ENCODE measurements around the gene LGALS12. TPM values are rescaled to one million over a fixed set of nuclear protein-coding genes. Genes with fewer than 3 reads are reported as not detected.

LGALS12 gene, protein sequence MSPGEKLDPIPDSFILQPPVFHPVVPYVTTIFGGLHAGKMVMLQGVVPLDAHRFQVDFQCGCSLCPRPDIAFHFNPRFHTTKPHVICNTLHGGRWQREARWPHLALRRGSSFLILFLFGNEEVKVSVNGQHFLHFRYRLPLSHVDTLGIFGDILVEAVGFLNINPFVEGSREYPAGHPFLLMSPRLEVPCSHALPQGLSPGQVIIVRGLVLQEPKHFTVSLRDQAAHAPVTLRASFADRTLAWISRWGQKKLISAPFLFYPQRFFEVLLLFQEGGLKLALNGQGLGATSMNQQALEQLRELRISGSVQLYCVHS
- total RNA-seq (1 to 10 TPM in 3 of 9 donors, under 1 TPM in 5, not detected in 1; 0.11 to 3.0 (median 0.38) TPM), polyA plus RNA-seq (10 to 100 TPM in 1 of 3 donors, under 1 TPM in 2; 0.11 to 15.5 (median 0.64) TPM)
- long read RNA-seq, donor 1 = 0 reads
- long read RNA-seq, donor 2 = 0 reads
- long read RNA-seq, donor 3 = 0 reads
- long read RNA-seq, donor 4 = 0 reads
- long read RNA-seq, donor 5 = 0 reads
- long read RNA-seq, donor 6, partial matches to known transcripts = 0 of 1 reads
- long read RNA-seq, donor 6, other reads (novel, unspliced or antisense) = 1 of 1 reads
- long read RNA-seq, donor 7 = 0 reads
- long read RNA-seq, donor 8, partial matches to known transcripts = 0 of 1 reads
- long read RNA-seq, donor 8, other reads (novel, unspliced or antisense) = 0 of 1 reads
- long read RNA-seq, donor 9 = 0 reads
- long read RNA-seq, donor 10 = 0 reads

DNA sequence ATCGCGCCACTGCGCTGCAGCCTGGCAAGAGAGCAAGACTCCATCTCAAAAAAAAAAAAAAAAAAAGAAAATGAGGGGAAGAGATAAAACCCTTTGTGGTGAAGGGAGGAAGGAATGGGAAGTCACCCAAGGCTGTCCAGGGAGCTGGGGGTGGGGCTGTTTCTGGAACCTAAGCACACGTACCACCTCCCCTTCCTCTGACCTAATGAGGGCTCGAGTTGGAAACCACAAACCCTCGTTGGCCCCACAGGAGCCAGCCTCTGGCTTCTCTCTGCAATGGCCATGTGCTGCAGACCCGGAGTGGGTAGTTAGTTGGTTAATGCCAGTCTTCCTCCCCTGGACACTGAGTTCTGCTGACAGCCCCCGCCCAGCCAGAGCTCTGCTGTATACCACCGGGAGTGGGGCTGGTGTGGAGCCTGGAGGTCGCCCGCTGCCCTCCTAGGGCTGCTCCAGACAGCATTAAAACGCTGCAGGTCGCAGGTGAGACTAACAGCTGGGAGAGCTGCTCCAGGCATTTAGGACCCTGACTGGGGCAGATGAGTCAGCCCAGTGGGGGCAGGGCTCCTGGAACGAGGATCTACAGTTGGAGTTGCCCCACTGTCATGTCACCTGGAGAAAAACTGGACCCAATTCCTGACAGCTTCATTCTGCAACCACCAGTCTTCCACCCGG lies at the start of gene LGALS12:
TSS of gene LGALS12 (plus strand) at position 228 of the 672 bp plus-strand sequence. CDS start at position 603, 375 bp downstream.
- Histone ChIP-seq H3K4me3 (no peak within 1 kb of the TSS), H3K4me1 (replicated peaks in 1 of 2) (peaks cover 0 to 7% of the 10 kb centered on the region in 2 donors), H3K9me3 (replicated peaks in 1 of 3) (no peaks in the 10 kb centered on the region), H3K36me3 (replicated peaks in 1 of 2) (no peaks in the 10 kb centered on the region), H3K27ac (no peak within 1 kb of the TSS), H3K27me3 (no peaks in the 10 kb centered on the region)
- 61 to 69% (median 66%) methylated on average over 8 to 15 of the region's 15 CpGs for WGBS, 4 donors
- intact Hi-C loops (cut with DNase I) = no loop called here
- DNase-seq = peak in 2 of 7 donors; percentile 17 to 26
- TF ChIP-seq POLR2A (IDR thresholded peaks at IDR 0.05) = no peak
- TF ChIP-seq, protein P1, sequence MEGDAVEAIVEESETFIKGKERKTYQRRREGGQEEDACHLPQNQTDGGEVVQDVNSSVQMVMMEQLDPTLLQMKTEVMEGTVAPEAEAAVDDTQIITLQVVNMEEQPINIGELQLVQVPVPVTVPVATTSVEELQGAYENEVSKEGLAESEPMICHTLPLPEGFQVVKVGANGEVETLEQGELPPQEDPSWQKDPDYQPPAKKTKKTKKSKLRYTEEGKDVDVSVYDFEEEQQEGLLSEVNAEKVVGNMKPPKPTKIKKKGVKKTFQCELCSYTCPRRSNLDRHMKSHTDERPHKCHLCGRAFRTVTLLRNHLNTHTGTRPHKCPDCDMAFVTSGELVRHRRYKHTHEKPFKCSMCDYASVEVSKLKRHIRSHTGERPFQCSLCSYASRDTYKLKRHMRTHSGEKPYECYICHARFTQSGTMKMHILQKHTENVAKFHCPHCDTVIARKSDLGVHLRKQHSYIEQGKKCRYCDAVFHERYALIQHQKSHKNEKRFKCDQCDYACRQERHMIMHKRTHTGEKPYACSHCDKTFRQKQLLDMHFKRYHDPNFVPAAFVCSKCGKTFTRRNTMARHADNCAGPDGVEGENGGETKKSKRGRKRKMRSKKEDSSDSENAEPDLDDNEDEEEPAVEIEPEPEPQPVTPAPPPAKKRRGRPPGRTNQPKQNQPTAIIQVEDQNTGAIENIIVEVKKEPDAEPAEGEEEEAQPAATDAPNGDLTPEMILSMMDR (IDR thresholded peaks at IDR 0.05) = no peak

DNA sequence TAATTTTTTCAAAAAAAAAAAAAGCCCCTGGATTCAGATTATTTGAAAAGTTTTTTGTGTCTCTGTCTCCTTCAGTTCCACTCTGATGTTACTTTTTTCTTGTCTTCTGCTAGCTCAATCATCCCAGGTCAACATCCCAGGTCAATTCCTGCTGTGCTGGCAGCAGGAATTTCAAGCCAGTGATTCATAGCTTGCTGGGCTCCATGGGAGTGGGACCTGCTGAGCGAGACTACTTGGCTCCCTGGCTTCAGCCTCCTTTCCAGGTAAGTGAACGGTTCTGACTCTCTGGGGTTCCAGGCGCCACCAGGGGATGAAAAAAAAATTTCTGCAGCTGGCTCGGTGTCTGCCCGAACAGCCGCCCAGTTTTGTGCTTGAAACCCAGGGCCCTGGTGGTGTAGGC lies 46.3 kb upstream of the LGALS12 start:
- no peak for TF ChIP-seq POLR2A (IDR thresholded peaks at IDR 0.05)
- TF ChIP-seq, protein P1 (IDR thresholded peaks at IDR 0.05) = no peak
- 79 to 83% (median 81%) methylated on average over 3 to 6 of the region's 6 CpGs for WGBS, 4 donors
- intact Hi-C loops (cut with DNase I) = no loop called here
- Histone ChIP-seq H3K4me1 (replicated peaks in 1 of 2) (no peaks in the 10 kb centered on the region), H3K9me3 (replicated peaks in 1 of 3) (no peaks in the 10 kb centered on the region), H3K36me3 (replicated peaks in 1 of 2) (no peaks in the 10 kb centered on the region), H3K27ac (no peak overlapping the region), H3K27me3 (no peaks in the 10 kb centered on the region), H3K4me3 (no peak overlapping the region)
- no peak for DNase-seq

DNA sequence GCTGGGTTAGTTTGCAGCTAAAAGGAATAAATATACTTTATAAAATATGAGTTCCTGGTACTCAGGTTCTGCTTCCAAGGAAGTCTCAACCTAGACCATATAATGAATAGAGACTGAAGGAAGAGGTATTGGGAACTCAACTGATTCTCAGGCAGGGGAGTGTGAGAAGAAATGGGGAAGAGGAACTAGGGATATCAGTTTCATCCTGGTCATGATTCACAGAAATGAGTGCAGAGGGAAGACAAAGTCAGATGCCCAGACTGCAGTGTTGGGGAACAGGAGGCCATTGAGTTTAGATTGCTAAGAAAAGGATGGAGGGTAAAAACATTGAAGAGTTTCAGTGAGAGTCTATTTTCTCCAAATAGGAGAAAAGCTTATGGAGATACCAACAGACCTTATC lies 43.7 kb upstream of the LGALS12 start:
- Histone ChIP-seq H3K27me3 (no peaks in the 10 kb centered on the region), H3K4me1 (replicated peaks in 1 of 2) (no peaks in the 10 kb centered on the region), H3K27ac (no peak overlapping the region), H3K9me3 (replicated peaks in 1 of 3) (no peaks in the 10 kb centered on the region), H3K4me3 (no peak overlapping the region), H3K36me3 (replicated peaks in 1 of 2) (no peaks in the 10 kb centered on the region)
- intact Hi-C loops (cut with DNase I) = no loop called here
- no peak for DNase-seq
- TF ChIP-seq, protein P1 (IDR thresholded peaks at IDR 0.05) = no peak
- no peak for TF ChIP-seq POLR2A (IDR thresholded peaks at IDR 0.05)

DNA sequence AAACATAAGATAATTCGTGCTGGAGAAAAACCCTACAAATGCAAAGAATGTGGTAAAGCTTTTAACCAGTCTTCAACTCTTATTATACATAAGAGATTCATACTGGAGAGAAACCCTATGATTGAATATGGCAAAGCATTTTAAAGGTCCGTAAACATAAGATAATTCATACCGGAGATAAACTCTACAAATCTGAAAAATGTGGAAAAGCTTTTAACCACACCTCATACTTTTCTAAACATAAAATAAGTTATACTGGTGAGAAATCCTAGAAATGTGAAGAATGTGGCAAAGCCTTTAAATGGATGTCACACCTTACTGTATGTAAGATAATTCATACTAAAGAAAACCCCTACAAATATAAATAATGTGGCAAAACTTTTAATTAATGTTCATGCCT lies 35.6 kb upstream of the LGALS12 start:
- no peaks in the 10 kb centered on the region for H3K4me1 ChIP-seq (replicated peaks in 1 of 2)
- no peaks in the 10 kb centered on the region for H3K27me3 ChIP-seq
- no peaks in the 10 kb centered on the region for H3K36me3 ChIP-seq (replicated peaks in 1 of 2)
- no peaks in the 10 kb centered on the region for H3K9me3 ChIP-seq (replicated peaks in 1 of 3)
- no peak overlapping the region for H3K4me3 ChIP-seq
- no peak for DNase-seq
- TF ChIP-seq, protein P1 (IDR thresholded peaks at IDR 0.05) = no peak
- TF ChIP-seq POLR2A (IDR thresholded peaks at IDR 0.05) = no peak
- intact Hi-C loops (cut with DNase I) = no loop called here
- no peak overlapping the region for H3K27ac ChIP-seq
- 54 to 78% (median 71%) methylated on average over 3 of the region's 3 CpGs for WGBS, 4 donors
